Measurements from ENCODE around the gene CLNS1A. TPM values are rescaled to one million over a fixed set of nuclear protein-coding genes. Genes with fewer than 3 reads are reported as not detected.
"Not testable (repeated sequence)": the region's sequence is repeated elsewhere in the genome, so short reads cannot be mapped to it uniquely, and the experiment has no call there.

Gene CLNS1A
- total and polyA plus RNA-seq, 2 donors (not counting 1 experiment from before 2014, with no cell fraction given), result 39.3 to 121 TPM

DNA sequence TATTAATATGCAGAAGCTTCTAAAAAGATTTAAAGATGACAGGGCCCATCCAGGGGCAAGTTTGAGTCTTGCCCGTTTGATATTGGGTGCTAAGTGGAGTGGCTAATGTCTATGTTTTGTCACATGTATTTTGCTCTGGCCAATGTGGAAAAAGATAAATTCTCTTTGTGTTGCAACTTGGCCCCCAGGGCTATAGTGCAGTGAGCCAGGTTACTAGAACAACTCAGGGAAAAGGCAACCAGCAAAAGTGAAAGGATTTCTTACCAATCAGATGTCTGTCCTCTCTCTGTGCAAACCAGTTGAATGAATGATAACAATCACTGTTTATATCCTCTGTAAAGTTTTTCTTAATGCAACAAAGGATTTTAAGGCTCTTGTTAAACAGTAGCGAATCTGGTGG, 4.6 kb upstream of the CLNS1A start:
- no peak overlapping the region for H3K27ac Mint-ChIP-seq
- no peak overlapping the region for H3K27ac ChIP-seq (ENCODE audit: low read length in 2 of 2)
- ChIA-PET POLR2A (no interaction called here), CTCF (no interaction called here)
- H3K4me1 Mint-ChIP-seq, result peaks cover 11% of the 10 kb centered on the region
- H3K9me3 Mint-ChIP-seq (ENCODE audit: insufficient read depth), result no peaks in the 10 kb centered on the region
- H3K36me3 ChIP-seq (replicated peaks in 1 of 2; ENCODE audit: control extremely low read depth in 1 of 2, control insufficient read depth in 1 of 2, extremely low read depth in 1 of 2, insufficient read depth in 2 of 2, low read length in 1 of 2), result no peaks in the 10 kb centered on the region
- peaks cover 15% of the 10 kb centered on the region for H3K27me3 Mint-ChIP-seq
- no peak for ATAC-seq (ENCODE audit: low read depth)
- DNase-seq, result no peak
- H4K20me1 ChIP-seq (ENCODE audit: control insufficient read depth, insufficient read depth, low read length, poor library complexity, severe bottlenecking), result no peaks in the 10 kb centered on the region
- 100% methylated on average over 1 of the region's 2 CpGs for WGBS (ENCODE audit: insufficient coverage)
- no peak overlapping the region for H3K4me3 ChIP-seq (ENCODE audit: control extremely low read depth in 1 of 5, extremely low read depth in 1 of 5, insufficient read depth in 1 of 5, low read depth in 2 of 5, low read length in 4 of 5)
- intact Hi-C loops (cut with micrococcal nuclease), result no loop called here
- TF ChIP-seq, protein P1, sequence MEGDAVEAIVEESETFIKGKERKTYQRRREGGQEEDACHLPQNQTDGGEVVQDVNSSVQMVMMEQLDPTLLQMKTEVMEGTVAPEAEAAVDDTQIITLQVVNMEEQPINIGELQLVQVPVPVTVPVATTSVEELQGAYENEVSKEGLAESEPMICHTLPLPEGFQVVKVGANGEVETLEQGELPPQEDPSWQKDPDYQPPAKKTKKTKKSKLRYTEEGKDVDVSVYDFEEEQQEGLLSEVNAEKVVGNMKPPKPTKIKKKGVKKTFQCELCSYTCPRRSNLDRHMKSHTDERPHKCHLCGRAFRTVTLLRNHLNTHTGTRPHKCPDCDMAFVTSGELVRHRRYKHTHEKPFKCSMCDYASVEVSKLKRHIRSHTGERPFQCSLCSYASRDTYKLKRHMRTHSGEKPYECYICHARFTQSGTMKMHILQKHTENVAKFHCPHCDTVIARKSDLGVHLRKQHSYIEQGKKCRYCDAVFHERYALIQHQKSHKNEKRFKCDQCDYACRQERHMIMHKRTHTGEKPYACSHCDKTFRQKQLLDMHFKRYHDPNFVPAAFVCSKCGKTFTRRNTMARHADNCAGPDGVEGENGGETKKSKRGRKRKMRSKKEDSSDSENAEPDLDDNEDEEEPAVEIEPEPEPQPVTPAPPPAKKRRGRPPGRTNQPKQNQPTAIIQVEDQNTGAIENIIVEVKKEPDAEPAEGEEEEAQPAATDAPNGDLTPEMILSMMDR (IDR thresholded peaks at IDR 0.05), result no peak
- no peak for TF ChIP-seq EZH2 (IDR thresholded peaks at IDR 0.05; ENCODE audit: borderline replicate concordance, insufficient read depth, low read depth, low read length, poor library complexity, severe bottlenecking)
- H3K4me3 Mint-ChIP-seq, result no peak overlapping the region
- H3K9ac ChIP-seq (ENCODE audit: low read length), result no peak overlapping the region
- H2AFZ ChIP-seq (ENCODE audit: insufficient read depth, low read depth, low read length, poor library complexity, severe bottlenecking), result no peak overlapping the region
- H3K4me1 ChIP-seq (ENCODE audit: control insufficient read depth in 2 of 2, insufficient read depth in 2 of 2, low read length in 2 of 2), result peaks cover 4 to 5% of the 10 kb centered on the region in 2 donors
- H3K9me3 ChIP-seq (ENCODE audit: control extremely low read depth in 1 of 3, control insufficient read depth in 2 of 3, insufficient read depth in 1 of 3, low read length in 2 of 3), result peaks cover 0 to 3% (median 2%) of the 10 kb centered on the region in 3 donors
- peaks cover 0 to 7% (median 0%) of the 10 kb centered on the region in 4 experiments for H3K27me3 ChIP-seq (replicated peaks in 1 of 4; ENCODE audit: control extremely low read depth in 1 of 4, control insufficient read depth in 3 of 4, insufficient read depth in 4 of 4, low read length in 3 of 4)
- no peak overlapping the region for H3K4me2 ChIP-seq (replicated peaks; ENCODE audit: low read depth, low read length, poor library complexity, severe bottlenecking)
- peaks cover 16% of the 10 kb centered on the region for H3K79me2 ChIP-seq (ENCODE audit: control insufficient read depth, insufficient read depth, low read length)

DNA sequence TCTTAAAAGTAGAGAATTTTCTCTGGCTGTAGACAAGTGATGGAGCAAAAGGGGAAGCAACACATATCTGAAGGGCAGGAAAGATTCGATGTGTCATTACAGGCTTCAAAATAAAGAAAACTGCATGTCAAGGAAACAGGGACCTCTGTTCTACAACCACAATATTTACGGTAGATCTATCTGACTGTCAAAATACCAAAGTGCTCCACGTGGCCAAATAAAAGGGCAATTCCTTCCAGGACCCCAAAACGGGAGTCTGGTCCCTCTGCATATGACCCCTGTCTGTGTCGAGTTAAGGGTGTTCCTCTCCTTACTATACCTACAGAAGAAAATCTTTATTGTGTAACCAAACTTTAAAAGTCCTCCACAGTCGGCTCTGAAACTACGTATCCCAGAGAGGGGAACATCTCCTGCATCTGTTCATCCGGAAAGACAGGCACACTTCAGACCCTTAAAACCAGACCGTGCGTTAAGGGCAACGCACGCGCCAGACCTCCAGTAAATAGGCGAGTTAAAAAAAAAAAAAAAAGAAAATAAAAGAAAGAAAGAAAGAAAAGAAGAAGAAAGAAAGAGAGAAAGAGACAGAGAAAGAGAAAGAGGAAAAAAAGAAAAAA, 756 bp downstream of the CLNS1A start:
- Histone ChIP-seq H3K9ac (ENCODE audit: low read length) (peak overlapping the region; percentile 92), H2AFZ (ENCODE audit: insufficient read depth, low read depth, low read length, poor library complexity, severe bottlenecking) (peak overlapping the region; percentile 93), H3K4me3 (ENCODE audit: control extremely low read depth in 1 of 5, extremely low read depth in 1 of 5, insufficient read depth in 1 of 5, low read depth in 2 of 5, low read length in 4 of 5) (peak overlapping the region; percentile 58 to 85 (median 84)), H3K9me3 (ENCODE audit: control extremely low read depth in 1 of 3, control insufficient read depth in 2 of 3, insufficient read depth in 1 of 3, low read length in 2 of 3) (peaks cover 0 to 3% (median 2%) of the 10 kb centered on the region in 3 donors), H3K4me1 (ENCODE audit: control insufficient read depth in 2 of 2, insufficient read depth in 2 of 2, low read length in 2 of 2) (peaks cover 17 to 23% of the 10 kb centered on the region in 2 donors), H3K36me3 (replicated peaks in 1 of 2; ENCODE audit: control extremely low read depth in 1 of 2, control insufficient read depth in 1 of 2, extremely low read depth in 1 of 2, insufficient read depth in 2 of 2, low read length in 1 of 2) (no peaks in the 10 kb centered on the region), H3K79me2 (ENCODE audit: control insufficient read depth, insufficient read depth, low read length) (peaks cover 63% of the 10 kb centered on the region), H3K27me3 (replicated peaks in 1 of 4; ENCODE audit: control extremely low read depth in 1 of 4, control insufficient read depth in 3 of 4, insufficient read depth in 4 of 4, low read length in 3 of 4) (no peaks in the 10 kb centered on the region), H3K27ac (ENCODE audit: low read length in 2 of 2) (peak overlapping the region in 1 of 2 donors; percentile 78), H3K4me2 (replicated peaks; ENCODE audit: low read depth, low read length, poor library complexity, severe bottlenecking) (peak overlapping the region; percentile 80), H4K20me1 (ENCODE audit: control insufficient read depth, insufficient read depth, low read length, poor library complexity, severe bottlenecking) (peaks cover 8% of the 10 kb centered on the region)
- ChIA-PET CTCF (interaction anchor here (0.6 to 2.2 kb wide), 2 partner anchors 18 to 220 kb away, joined by 3 to 5 read pairs; no protein-coding TSS in a partner anchor), POLR2A (no interaction called here)
- DNase-seq (peak; percentile 30), ATAC-seq (ENCODE audit: low read depth) (no peak)
- Mint-ChIP-seq H3K4me1 (peaks cover 40% of the 10 kb centered on the region), H3K27ac (peak overlapping the region; percentile 62), H3K27me3 (no peaks in the 10 kb centered on the region), H3K4me3 (peak overlapping the region; percentile 98), H3K9me3 (ENCODE audit: insufficient read depth) (no peaks in the 10 kb centered on the region)
- WGBS (ENCODE audit: insufficient coverage), result 3% methylated on average over 6 of the region's 14 CpGs
- TF ChIP-seq, protein P1 (IDR thresholded peaks at IDR 0.05), result no peak
- TF ChIP-seq EZH2 (IDR thresholded peaks at IDR 0.05; ENCODE audit: borderline replicate concordance, insufficient read depth, low read depth, low read length, poor library complexity, severe bottlenecking), result no peak
- intact Hi-C loops (cut with micrococcal nuclease), result loop anchor here (1.0 to 5.0 kb wide), 3 partner anchors 165 to 357 kb away; partner anchors contain the start of genes INTS4, PAK1 and RSF1

DNA sequence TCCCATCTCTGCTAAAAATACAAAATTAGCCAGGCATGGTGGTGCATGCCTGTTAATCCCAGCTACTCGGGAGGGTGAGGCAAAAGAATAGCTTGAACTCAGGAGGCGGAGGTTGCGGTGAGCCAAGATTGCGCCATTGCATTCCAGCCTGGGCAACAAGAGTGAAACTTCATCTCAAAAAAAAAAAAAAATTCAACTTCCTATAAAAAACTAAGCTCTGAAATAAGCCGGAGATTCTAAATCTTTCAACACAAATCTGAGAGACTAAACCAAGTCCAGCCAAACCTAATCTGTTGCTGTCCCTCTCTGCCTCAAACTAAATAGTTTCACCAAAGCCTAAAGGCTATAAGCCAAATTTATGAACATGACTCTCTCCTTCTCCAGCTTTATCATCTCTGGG, 3.7 kb downstream of the CLNS1A start:
- H3K4me2 ChIP-seq (replicated peaks; ENCODE audit: low read depth, low read length, poor library complexity, severe bottlenecking); H3K4me3 ChIP-seq (ENCODE audit: control extremely low read depth in 1 of 5, extremely low read depth in 1 of 5, insufficient read depth in 1 of 5, low read depth in 2 of 5, low read length in 4 of 5); H3K27me3 Mint-ChIP-seq; H3K9me3 ChIP-seq (ENCODE audit: control extremely low read depth in 1 of 3, control insufficient read depth in 2 of 3, insufficient read depth in 1 of 3, low read length in 2 of 3); intact Hi-C loops (cut with micrococcal nuclease); H3K36me3 ChIP-seq (replicated peaks in 1 of 2; ENCODE audit: control extremely low read depth in 1 of 2, control insufficient read depth in 1 of 2, extremely low read depth in 1 of 2, insufficient read depth in 2 of 2, low read length in 1 of 2); H3K27me3 ChIP-seq (replicated peaks in 1 of 4; ENCODE audit: control extremely low read depth in 1 of 4, control insufficient read depth in 3 of 4, insufficient read depth in 4 of 4, low read length in 3 of 4); H3K27ac ChIP-seq (ENCODE audit: low read length in 2 of 2); POLR2A ChIA-PET; H2AFZ ChIP-seq (ENCODE audit: insufficient read depth, low read depth, low read length, poor library complexity, severe bottlenecking); H3K9me3 Mint-ChIP-seq (ENCODE audit: insufficient read depth); H3K9ac ChIP-seq (ENCODE audit: low read length); ATAC-seq (ENCODE audit: low read depth); H3K27ac Mint-ChIP-seq; H3K4me3 Mint-ChIP-seq; DNase-seq: not testable (repeated sequence)
- Histone ChIP-seq H3K4me1 (ENCODE audit: control insufficient read depth in 2 of 2, insufficient read depth in 2 of 2, low read length in 2 of 2) (peaks cover 24 to 33% of the 10 kb centered on the region in 2 donors), H3K79me2 (ENCODE audit: control insufficient read depth, insufficient read depth, low read length) (peaks cover 85% of the 10 kb centered on the region), H4K20me1 (ENCODE audit: control insufficient read depth, insufficient read depth, low read length, poor library complexity, severe bottlenecking) (peaks cover 16% of the 10 kb centered on the region)
- 85% methylated on average over 4 of the region's 5 CpGs for WGBS (ENCODE audit: insufficient coverage)
- CTCF ChIA-PET, result interaction anchor here (0.7 kb wide), 1 partner anchor 15 kb away, joined by 3 read pairs; no protein-coding TSS in a partner anchor
- peaks cover 52% of the 10 kb centered on the region for H3K4me1 Mint-ChIP-seq

Measured in B cell (primary cell).